SK-N-SH (cell line): ENCODE results near the gene TXNDC2. TPM values are rescaled to one million over a fixed set of nuclear protein-coding genes. Genes with fewer than 3 reads are reported as not detected.

ENCODE experiments used
- CTCF ChIA-PET: fragments of 300-600, 350-600 bp; formaldehyde crosslinking; extraction: SDS; loops from one replicate; lab custom pipeline; 2021; lab: Yijun Ruan, JAX
- POLR2A ChIA-PET: fragments of 350-600 bp; sonication (Branson Sonifier 250); formaldehyde crosslinking; extraction: SDS; loops from one replicate; lab custom pipeline; 2020; ENCODE audit warnings: antibody characterized with exemption, inconsistent platforms; lab: Yijun Ruan, JAX
- DNase-seq: peaks from one replicate; pipeline ENCODE4 v3.0.0; 2012
- H2AFZ ChIP-seq: fragments of 200-600 bp; sonication (generic); 2 replicates; pipeline ENCODE4 v1.8.1; 2016; ENCODE audit warnings: antibody characterized with exemption, mild to moderate bottlenecking, low read depth
- H3F3A ChIP-seq: fragments of 200-600 bp; sonication (generic); replicated peaks from 2 replicates; pipeline ENCODE3; 2016; ENCODE audit warnings: antibody characterized with exemption, mild to moderate bottlenecking; ENCODE audit not compliant: insufficient read depth
- H3K27ac ChIP-seq, 2 experiments: fragments of 200-500 bp in 1 of 2; fragments of 200-600 bp in 1 of 2; sonication (Bioruptor generic) in 1 of 2; sonication (generic), shearing (Covaris generic) in 1 of 2; 2 replicates each; pipeline versions ENCODE4 v1.5.1 to v1.6.1; 2014 to 2016; ENCODE audit warnings: low read depth in 2 of 2, inconsistent platforms in 1 of 2, low read length in 1 of 2, mild to moderate bottlenecking in 1 of 2, mixed read lengths in 1 of 2
- H3K27me3 ChIP-seq: fragments of 200-600 bp; sonication (generic), shearing (Covaris generic); 2 replicates; pipeline ENCODE4 v1.6.1; 2016; ENCODE audit warnings: mixed run types; ENCODE audit not compliant: insufficient read depth
- H3K36me3 ChIP-seq, 2 experiments: fragments of 200-500 bp in 1 of 2; fragments of 200-600 bp in 1 of 2; sonication (Bioruptor generic) in 1 of 2; sonication (generic) in 1 of 2; replicated peaks in 1 of 2; 2 replicates each; pipeline versions ENCODE3 to v1.5.1; 2014 to 2016; ENCODE audit warnings: low read length in 1 of 2, mild to moderate bottlenecking in 1 of 2; ENCODE audit not compliant: insufficient read depth in 2 of 2, control insufficient read depth in 1 of 2
- H3K4me1 ChIP-seq, 2 experiments: fragments of 200-500 bp in 1 of 2; fragments of 200-600 bp in 1 of 2; sonication (Bioruptor generic) in 1 of 2; sonication (generic), shearing (Covaris generic) in 1 of 2; 2 replicates each; pipeline versions ENCODE4 v1.5.1 to v1.6.1; 2014 to 2016; ENCODE audit warnings: low read depth in 1 of 2, low read length in 1 of 2, mixed run types in 1 of 2; ENCODE audit not compliant: insufficient read depth in 2 of 2, control insufficient read depth in 1 of 2
- H3K4me2 ChIP-seq: fragments of 200-600 bp; sonication (generic), shearing (Covaris generic); 2 replicates; pipeline ENCODE4 v1.6.1; 2017; ENCODE audit warnings: mixed run types
- H3K4me3 ChIP-seq, 2 experiments: fragments of 200-500 bp in 1 of 2; fragments of 200-600 bp in 1 of 2; sonication (Bioruptor generic) in 1 of 2; sonication (generic), shearing (Covaris generic) in 1 of 2; 2 replicates each; pipeline versions ENCODE4 v1.5.1 to v1.8.1; 2014 to 2016; ENCODE audit warnings: low read depth in 2 of 2, inconsistent platforms in 1 of 2, low read length in 1 of 2, mild to moderate bottlenecking in 1 of 2, mixed read lengths in 1 of 2, moderate library complexity in 1 of 2
- H3K79me2 ChIP-seq: fragments of 200-600 bp; sonication (generic); 2 replicates; pipeline ENCODE4 v1.8.1; 2017; ENCODE audit warnings: mild to moderate bottlenecking; ENCODE audit not compliant: insufficient read depth
- H3K9ac ChIP-seq: fragments of 200-600 bp; sonication (generic); 2 replicates; pipeline ENCODE4 v1.6.1; 2017; ENCODE audit warnings: mixed run types
- H3K9me2 ChIP-seq: fragments of 200-600 bp; sonication (generic); 2 replicates; pipeline ENCODE4 v1.6.1; 2017; ENCODE audit warnings: mixed run types
- H3K9me3 ChIP-seq: fragments of 200-600 bp; sonication (generic); 2 replicates; pipeline ENCODE4 v1.6.1; 2017; ENCODE audit warnings: mixed run types, mild to moderate bottlenecking, moderate library complexity
- H4K20me1 ChIP-seq: fragments of 200-600 bp; sonication (generic); 2 replicates; pipeline ENCODE4 v1.6.1; 2017; ENCODE audit warnings: mild to moderate bottlenecking, mixed run types; ENCODE audit not compliant: insufficient read depth
- ELF1 ChIP-seq: IDR thresholded peaks from 2 replicates; pipeline ENCODE4 v1.4.0; 2012
- EZH2phosphoT487 ChIP-seq: fragments of 200-600 bp; sonication (generic); IDR thresholded peaks from 2 replicates; pipeline ENCODE4 v1.6.1; 2017; ENCODE audit warnings: low read depth, mixed run types, mild to moderate bottlenecking, antibody characterized with exemption, moderate library complexity, borderline replicate concordance
- FOSL2 ChIP-seq: IDR thresholded peaks from 2 replicates; pipeline ENCODE4 v1.4.0; 2012; ENCODE audit warnings: low read depth, mild to moderate bottlenecking, moderate library complexity, borderline replicate concordance
- FOXJ3 ChIP-seq: sonication (generic); formaldehyde crosslinking; IDR thresholded peaks from 2 replicates; pipeline ENCODE4 v1.5.1; 2020; ENCODE audit warnings: mild to moderate bottlenecking, missing genetic modification reagents
- FOXM1 ChIP-seq: IDR thresholded peaks from 2 replicates; pipeline ENCODE4 v1.4.0; 2012; ENCODE audit warnings: low read depth, mild to moderate bottlenecking
- GABPA ChIP-seq: IDR thresholded peaks from 2 replicates; pipeline ENCODE4 v1.4.0; 2012; ENCODE audit warnings: low read depth, mild to moderate bottlenecking
- JUND ChIP-seq: IDR thresholded peaks from 2 replicates; pipeline ENCODE4 v1.4.0; 2012
- MXI1 ChIP-seq: IDR thresholded peaks from 2 replicates; pipeline ENCODE4 v1.6.1; 2012; ENCODE audit warnings: mild to moderate bottlenecking, low read depth, low read length, improper control_type of control experiment
- NRF1 ChIP-seq: IDR thresholded peaks from 2 replicates; pipeline ENCODE4 v1.6.1; 2012; ENCODE audit warnings: low read depth, mild to moderate bottlenecking, low read length
- POLR2AphosphoS5 ChIP-seq: IDR thresholded peaks from 2 replicates; pipeline ENCODE4 v1.6.1; 2012; ENCODE audit warnings: low read depth, low read length
- RAD21 ChIP-seq: IDR thresholded peaks from 2 replicates; pipeline ENCODE4 v1.6.1; 2012; ENCODE audit warnings: mild to moderate bottlenecking, low read length
- RCOR1 ChIP-seq: fragments of 150-350 bp; IDR thresholded peaks from 2 replicates; pipeline ENCODE4 v1.6.1; 2017; ENCODE audit warnings: antibody characterized with exemption, low read length
- RXRA ChIP-seq: IDR thresholded peaks from 2 replicates; pipeline ENCODE4 v1.4.0; 2012; ENCODE audit warnings: low read depth, mild to moderate bottlenecking, borderline replicate concordance
- SIN3A ChIP-seq: IDR thresholded peaks from 2 replicates; pipeline ENCODE4 v1.6.1; 2012; ENCODE audit warnings: low read depth, mild to moderate bottlenecking, low read length, moderate library complexity, borderline replicate concordance
- TAF1 ChIP-seq: IDR thresholded peaks from 2 replicates; pipeline ENCODE4 v1.6.1; 2012; ENCODE audit warnings: low read depth, mild to moderate bottlenecking, low read length, moderate library complexity, borderline replicate concordance
- WGBS: methylation state at CpG from one replicate; pipeline ENCODE4 v1.1.6; 2017; ENCODE audit warnings: low lambda C conversion rate; 5-methylcytosine and 5-hydroxymethylcytosine counted together
- polyA plus RNA-seq, 3 experiments: library from polyadenylated mRNA; depleted of rRNA; stranded (reverse); fragments of >200 nt; gene quantifications; 2 replicates each; pipeline ENCODE4 v1.2.3, GENCODE V29; 2012
- TF ChIP-seq, protein P1 (sequence below): fragments of 150-350 bp; IDR thresholded peaks from 2 replicates; pipeline ENCODE4 v1.6.1; 2017; ENCODE audit warnings: antibody characterized with exemption, low read length, low read depth, borderline replicate concordance
- TF ChIP-seq, protein P2 (sequence below): IDR thresholded peaks from 2 replicates; pipeline ENCODE4 v1.4.0; 2012; ENCODE audit warnings: low read depth, borderline replicate concordance
- TF ChIP-seq, protein P3 (sequence below): IDR thresholded peaks from 2 replicates; pipeline ENCODE4; 2012
- TF ChIP-seq, protein P4 (sequence below): fragments of 200-600 bp; sonication (generic); IDR thresholded peaks from 2 replicates; pipeline ENCODE4 v1.6.1; 2017; ENCODE audit warnings: antibody characterized with exemption, mild to moderate bottlenecking, moderate library complexity

TXNDC2 gene
- polyA plus RNA-seq, 1 of the 3 experiments (the other 2 are of a cell fraction), result 0.07 TPM

DNA sequence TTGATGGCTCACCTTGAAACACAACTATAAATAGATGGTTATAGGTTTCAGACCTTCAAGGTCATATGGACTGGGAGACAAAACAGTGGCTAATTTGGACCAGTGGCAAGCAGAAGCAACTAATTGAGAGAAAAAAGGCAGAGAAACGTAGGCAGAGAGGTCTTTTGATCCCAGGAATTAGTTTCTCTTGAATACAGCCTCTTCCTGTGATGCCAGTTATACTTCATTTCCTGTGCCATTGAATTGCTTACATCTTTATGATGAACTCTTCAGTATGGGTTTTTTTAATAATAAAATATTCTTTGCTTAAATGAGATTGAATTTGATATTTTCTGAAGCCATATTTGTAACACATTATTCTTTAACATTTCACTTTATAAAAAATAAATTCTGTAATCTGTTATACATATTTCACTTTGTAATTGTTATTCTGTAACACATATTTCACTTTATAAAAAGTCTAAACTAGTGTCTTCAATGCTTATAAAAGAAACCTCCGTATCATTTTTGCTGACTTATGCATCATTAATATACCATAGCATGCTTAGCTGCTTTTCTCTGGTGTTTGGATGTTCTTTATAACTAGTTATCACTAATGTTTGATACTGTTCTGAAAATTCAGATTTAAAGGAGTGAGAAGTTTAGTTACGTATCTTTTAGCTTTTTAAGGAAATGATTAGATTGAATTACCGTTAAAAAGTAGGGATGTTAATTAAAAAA lies 37.0 kb downstream of the TXNDC2 start:
- CTCF ChIA-PET, result interaction anchor here (1.0 kb wide), 1 partner anchor 11 kb away, joined by 3 read pairs; no protein-coding TSS in a partner anchor
- DNase-seq, result no peak
- TF ChIP-seq RCOR1 (no peak), EZH2phosphoT487 (no peak), MXI1 (no peak), FOSL2 (no peak), NRF1 (no peak), JUND (no peak), GABPA (no peak), RAD21 (no peak), RXRA (no peak), SIN3A (no peak), FOXJ3 (CRISPR knock-in tag) (no peak), TAF1 (no peak), FOXM1 (no peak), POLR2AphosphoS5 (no peak), ELF1 (no peak)
- TF ChIP-seq, protein P1, sequence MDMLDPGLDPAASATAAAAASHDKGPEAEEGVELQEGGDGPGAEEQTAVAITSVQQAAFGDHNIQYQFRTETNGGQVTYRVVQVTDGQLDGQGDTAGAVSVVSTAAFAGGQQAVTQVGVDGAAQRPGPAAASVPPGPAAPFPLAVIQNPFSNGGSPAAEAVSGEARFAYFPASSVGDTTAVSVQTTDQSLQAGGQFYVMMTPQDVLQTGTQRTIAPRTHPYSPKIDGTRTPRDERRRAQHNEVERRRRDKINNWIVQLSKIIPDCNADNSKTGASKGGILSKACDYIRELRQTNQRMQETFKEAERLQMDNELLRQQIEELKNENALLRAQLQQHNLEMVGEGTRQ, result no peak
- TF ChIP-seq, protein P2, sequence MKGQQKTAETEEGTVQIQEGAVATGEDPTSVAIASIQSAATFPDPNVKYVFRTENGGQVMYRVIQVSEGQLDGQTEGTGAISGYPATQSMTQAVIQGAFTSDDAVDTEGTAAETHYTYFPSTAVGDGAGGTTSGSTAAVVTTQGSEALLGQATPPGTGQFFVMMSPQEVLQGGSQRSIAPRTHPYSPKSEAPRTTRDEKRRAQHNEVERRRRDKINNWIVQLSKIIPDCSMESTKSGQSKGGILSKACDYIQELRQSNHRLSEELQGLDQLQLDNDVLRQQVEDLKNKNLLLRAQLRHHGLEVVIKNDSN, result no peak
- TF ChIP-seq, protein P3, sequence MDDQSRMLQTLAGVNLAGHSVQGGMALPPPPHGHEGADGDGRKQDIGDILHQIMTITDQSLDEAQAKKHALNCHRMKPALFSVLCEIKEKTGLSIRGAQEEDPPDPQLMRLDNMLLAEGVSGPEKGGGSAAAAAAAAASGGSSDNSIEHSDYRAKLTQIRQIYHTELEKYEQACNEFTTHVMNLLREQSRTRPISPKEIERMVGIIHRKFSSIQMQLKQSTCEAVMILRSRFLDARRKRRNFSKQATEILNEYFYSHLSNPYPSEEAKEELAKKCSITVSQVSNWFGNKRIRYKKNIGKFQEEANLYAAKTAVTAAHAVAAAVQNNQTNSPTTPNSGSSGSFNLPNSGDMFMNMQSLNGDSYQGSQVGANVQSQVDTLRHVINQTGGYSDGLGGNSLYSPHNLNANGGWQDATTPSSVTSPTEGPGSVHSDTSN, result no peak
- TF ChIP-seq, protein P4, sequence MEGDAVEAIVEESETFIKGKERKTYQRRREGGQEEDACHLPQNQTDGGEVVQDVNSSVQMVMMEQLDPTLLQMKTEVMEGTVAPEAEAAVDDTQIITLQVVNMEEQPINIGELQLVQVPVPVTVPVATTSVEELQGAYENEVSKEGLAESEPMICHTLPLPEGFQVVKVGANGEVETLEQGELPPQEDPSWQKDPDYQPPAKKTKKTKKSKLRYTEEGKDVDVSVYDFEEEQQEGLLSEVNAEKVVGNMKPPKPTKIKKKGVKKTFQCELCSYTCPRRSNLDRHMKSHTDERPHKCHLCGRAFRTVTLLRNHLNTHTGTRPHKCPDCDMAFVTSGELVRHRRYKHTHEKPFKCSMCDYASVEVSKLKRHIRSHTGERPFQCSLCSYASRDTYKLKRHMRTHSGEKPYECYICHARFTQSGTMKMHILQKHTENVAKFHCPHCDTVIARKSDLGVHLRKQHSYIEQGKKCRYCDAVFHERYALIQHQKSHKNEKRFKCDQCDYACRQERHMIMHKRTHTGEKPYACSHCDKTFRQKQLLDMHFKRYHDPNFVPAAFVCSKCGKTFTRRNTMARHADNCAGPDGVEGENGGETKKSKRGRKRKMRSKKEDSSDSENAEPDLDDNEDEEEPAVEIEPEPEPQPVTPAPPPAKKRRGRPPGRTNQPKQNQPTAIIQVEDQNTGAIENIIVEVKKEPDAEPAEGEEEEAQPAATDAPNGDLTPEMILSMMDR, result no peak
- TF ChIP-seq, all 33 proteins: peak for 0
- H3K9me2 ChIP-seq, result no peaks in the 10 kb centered on the region
- peaks cover 10 to 54% of the 10 kb centered on the region in 2 experiments; a peak in 3 of 4 replicates for H3K4me1 ChIP-seq
- H3K4me2 ChIP-seq, result no peak overlapping the region
- peaks cover 2 to 12% of the 10 kb centered on the region in 2 experiments for H3K36me3 ChIP-seq
- H3K9ac ChIP-seq, result no peak overlapping the region
- no peaks in the 10 kb centered on the region for H3K9me3 ChIP-seq
- H4K20me1 ChIP-seq, result peaks cover 100% of the 10 kb centered on the region
- peaks cover 32% of the 10 kb centered on the region for H3F3A ChIP-seq
- no peak overlapping the region for H3K4me3 ChIP-seq
- H2AFZ ChIP-seq, result no peak overlapping the region
- 87% methylated on average over 4 of the region's 4 CpGs for WGBS
- H3K79me2 ChIP-seq, result peaks cover 100% of the 10 kb centered on the region
- POLR2A ChIA-PET, result no interaction called here
- H3K27me3 ChIP-seq, result no peaks in the 10 kb centered on the region
- no peak overlapping the region for H3K27ac ChIP-seq
